HEK293 (cell line): ENCODE data around the gene GAS7.
A peak's percentile ranks its signal among the peaks of the same experiment; 100 is the strongest.

Experiments used
- CTCF ChIA-PET: fragments of 350-600 bp; formaldehyde crosslinking; extraction: SDS; loops from one replicate; lab custom pipeline; 2021; ENCODE audit warnings: antibody characterized with exemption; lab: Yijun Ruan, JAX
- POLR2A ChIA-PET: fragments of 300-600 bp; formaldehyde crosslinking; extraction: SDS; loops from one replicate; lab custom pipeline; 2020; ENCODE audit warnings: antibody characterized with exemption, inconsistent platforms; lab: Yijun Ruan, JAX
- H3K27ac ChIP-seq: fragments of 200-500 bp; sonication (Bioruptor generic); 2 replicates; pipeline ENCODE4 v1.5.1; 2014; ENCODE audit warnings: low read depth, low read length, control low read depth, inconsistent platforms; ENCODE audit errors: extremely low read depth
- H3K36me3 ChIP-seq, 2 experiments: fragments of 200-500 bp in 1 of 2; sonication (Bioruptor generic) in 1 of 2; 1 replicate in 1 of 2; 2 replicates in 1 of 2; pipeline ENCODE4 v1.5.1; 2014 to 2017; ENCODE audit warnings: inconsistent platforms in 2 of 2, low read length in 2 of 2; ENCODE audit not compliant: control insufficient read depth in 2 of 2, insufficient read depth in 1 of 2
- H3K4me1 ChIP-seq: fragments of 200-500 bp; sonication (Bioruptor generic); 2 replicates; pipeline ENCODE4 v1.5.1; 2014; ENCODE audit warnings: mild to moderate bottlenecking, low read length, inconsistent platforms; ENCODE audit not compliant: control insufficient read depth, insufficient read depth
- H3K4me3 ChIP-seq: 2 replicates; pipeline ENCODE4 v1.5.1; 2011; ENCODE audit warnings: low read depth, mild to moderate bottlenecking, control low read depth, low read length, moderate library complexity
- H3K9me3 ChIP-seq: fragments of 200-500 bp; sonication (Bioruptor generic); 2 replicates; pipeline ENCODE4 v1.5.1; 2014; ENCODE audit warnings: low read depth, low read length, inconsistent platforms; ENCODE audit not compliant: control insufficient read depth, insufficient read depth
- GLIS2 ChIP-seq: fragments of 450-650 bp; formaldehyde crosslinking; IDR thresholded peaks from 2 replicates; pipeline ENCODE4 v1.5.1; 2016; ENCODE audit warnings: missing biosample characterization, missing genetic modification characterization
- IKZF3 ChIP-seq: fragments of 450-650 bp; IDR thresholded peaks from 2 replicates; pipeline ENCODE4 v1.5.0; 2018; ENCODE audit warnings: missing biosample characterization, mild to moderate bottlenecking, missing genetic modification characterization, moderate library complexity
- KLF16 ChIP-seq: fragments of 450-650 bp; formaldehyde crosslinking; IDR thresholded peaks from 2 replicates; pipeline ENCODE4 v1.5.1; 2017; ENCODE audit warnings: missing biosample characterization, missing genetic modification characterization
- ZNF138 ChIP-seq: fragments of 450-650 bp; formaldehyde crosslinking; IDR thresholded peaks from 2 replicates; pipeline ENCODE4 v1.5.1; 2016; ENCODE audit warnings: missing biosample characterization, missing genetic modification characterization, borderline replicate concordance
- ZNF16 ChIP-seq: fragments of 450-650 bp; formaldehyde crosslinking; IDR thresholded peaks from 2 replicates; pipeline ENCODE4 v1.5.1; 2016; ENCODE audit warnings: low read depth, missing biosample characterization, missing genetic modification characterization
- ZNF211 ChIP-seq: fragments of 450-650 bp; formaldehyde crosslinking; IDR thresholded peaks from 2 replicates; pipeline ENCODE4 v1.5.1; 2016; ENCODE audit warnings: low read depth, missing biosample characterization, missing genetic modification characterization
- ZNF335 ChIP-seq: fragments of 450-650 bp; formaldehyde crosslinking; conservative IDR thresholded peaks from 2 replicates; pipeline ENCODE4 v1.5.1; 2016; ENCODE audit warnings: missing biosample characterization, missing genetic modification characterization
- ZNF501 ChIP-seq: fragments of 450-650 bp; formaldehyde crosslinking; IDR thresholded peaks from 2 replicates; pipeline ENCODE4 v1.5.1; 2016; ENCODE audit warnings: missing biosample characterization, missing genetic modification characterization
- ZNF510 ChIP-seq: fragments of 450-650 bp; formaldehyde crosslinking; IDR thresholded peaks from 2 replicates; pipeline ENCODE4 v1.5.1; 2018; ENCODE audit warnings: mild to moderate bottlenecking, missing genetic modification characterization, missing biosample characterization; ENCODE audit not compliant: insufficient replicate concordance
- ZNF544 ChIP-seq: fragments of 450-650 bp; formaldehyde crosslinking; IDR thresholded peaks from 2 replicates; pipeline ENCODE4 v1.5.0; 2017; ENCODE audit warnings: missing biosample characterization, missing genetic modification characterization
- ZNF624 ChIP-seq: fragments of 450-650 bp; formaldehyde crosslinking; IDR thresholded peaks from 2 replicates; pipeline ENCODE4 v1.5.1; 2017; ENCODE audit warnings: missing biosample characterization, missing genetic modification characterization
- ZNF629 ChIP-seq: fragments of 450-650 bp; formaldehyde crosslinking; IDR thresholded peaks from 2 replicates; pipeline ENCODE4 v1.5.1; 2017; ENCODE audit warnings: missing biosample characterization, missing genetic modification characterization
- ZNF777 ChIP-seq: fragments of 450-650 bp; formaldehyde crosslinking; IDR thresholded peaks from 2 replicates; pipeline ENCODE4 v1.5.1; 2017; ENCODE audit warnings: missing biosample characterization, missing genetic modification characterization, borderline replicate concordance
- ZSCAN23 ChIP-seq: fragments of 450-650 bp; formaldehyde crosslinking; IDR thresholded peaks from 2 replicates; pipeline ENCODE4 v1.5.1; 2016; ENCODE audit warnings: missing biosample characterization, missing genetic modification characterization
- TF ChIP-seq, protein P1 (sequence below): fragments of 450-650 bp; formaldehyde crosslinking; IDR thresholded peaks from 2 replicates; pipeline ENCODE4 v1.5.1; 2016; ENCODE audit warnings: missing biosample characterization, missing genetic modification characterization
- TF ChIP-seq, protein P2 (sequence below): fragments of 450-650 bp; formaldehyde crosslinking; IDR thresholded peaks from 2 replicates; pipeline ENCODE4 v1.5.1; 2017; ENCODE audit warnings: missing biosample characterization, missing genetic modification characterization
- TF ChIP-seq, protein P3 (sequence below): fragments of 450-650 bp; formaldehyde crosslinking; IDR thresholded peaks from 2 replicates; pipeline ENCODE4 v1.5.1; 2016; ENCODE audit warnings: missing biosample characterization, missing genetic modification characterization
- TF ChIP-seq, protein P4 (sequence below): fragments of 450-650 bp; formaldehyde crosslinking; IDR thresholded peaks from 2 replicates; pipeline ENCODE4 v1.5.1; 2016; ENCODE audit warnings: missing biosample characterization, missing genetic modification characterization
- TF ChIP-seq, protein P5 (sequence below): fragments of 450-650 bp; formaldehyde crosslinking; IDR thresholded peaks from 2 replicates; pipeline ENCODE4 v1.5.1; 2016; ENCODE audit warnings: missing biosample characterization, missing genetic modification characterization
- TF ChIP-seq, protein P6 (sequence below): fragments of 450-650 bp; formaldehyde crosslinking; IDR thresholded peaks from 2 replicates; pipeline ENCODE4 v1.5.1; 2016; ENCODE audit warnings: missing biosample characterization, missing genetic modification characterization

The GAS7 gene

DNA sequence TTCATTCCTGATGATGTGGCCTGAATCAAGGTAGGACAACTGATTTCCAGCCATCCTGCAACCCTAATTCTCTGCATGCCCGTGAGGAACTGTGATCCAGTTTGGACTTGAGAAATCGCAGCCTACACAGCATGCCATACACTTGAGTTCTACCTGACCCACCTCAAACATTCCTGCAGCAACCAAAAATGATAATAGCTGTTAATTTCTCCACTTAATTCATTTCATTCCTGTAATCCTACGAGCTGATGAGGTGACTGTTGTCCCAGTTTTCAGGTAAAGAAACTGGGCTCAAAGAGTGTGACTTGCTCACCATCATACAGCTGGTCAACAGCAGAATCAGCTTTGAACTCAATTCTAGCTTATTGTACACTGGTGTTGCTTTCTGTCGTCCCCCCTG lies 2.2 kb upstream of the GAS7 start (continued):
- TF ChIP-seq, protein P1, sequence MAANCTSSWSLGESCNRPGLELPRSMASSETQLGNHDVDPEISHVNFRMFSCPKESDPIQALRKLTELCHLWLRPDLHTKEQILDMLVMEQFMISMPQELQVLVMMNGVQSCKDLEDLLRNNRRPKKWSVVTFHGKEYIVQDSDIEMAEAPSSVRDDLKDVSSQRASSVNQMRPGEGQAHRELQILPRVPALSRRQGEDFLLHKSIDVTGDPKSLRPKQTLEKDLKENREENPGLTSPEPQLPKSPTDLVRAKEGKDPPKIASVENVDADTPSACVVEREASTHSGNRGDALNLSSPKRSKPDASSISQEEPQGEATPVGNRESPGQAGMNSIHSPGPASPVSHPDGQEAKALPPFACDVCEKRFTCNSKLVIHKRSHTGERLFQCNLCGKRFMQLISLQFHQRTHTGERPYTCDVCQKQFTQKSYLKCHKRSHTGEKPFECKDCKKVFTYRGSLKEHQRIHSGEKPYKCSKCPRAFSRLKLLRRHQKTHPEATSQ (tag by site-specific recombination) = no peak
- no peak for TF ChIP-seq ZNF624 (tag by site-specific recombination)
- no peak for TF ChIP-seq ZNF510
- no peak for TF ChIP-seq ZNF138 (tag by site-specific recombination)
- no peak for TF ChIP-seq ZNF211 (tag by site-specific recombination)

DNA sequence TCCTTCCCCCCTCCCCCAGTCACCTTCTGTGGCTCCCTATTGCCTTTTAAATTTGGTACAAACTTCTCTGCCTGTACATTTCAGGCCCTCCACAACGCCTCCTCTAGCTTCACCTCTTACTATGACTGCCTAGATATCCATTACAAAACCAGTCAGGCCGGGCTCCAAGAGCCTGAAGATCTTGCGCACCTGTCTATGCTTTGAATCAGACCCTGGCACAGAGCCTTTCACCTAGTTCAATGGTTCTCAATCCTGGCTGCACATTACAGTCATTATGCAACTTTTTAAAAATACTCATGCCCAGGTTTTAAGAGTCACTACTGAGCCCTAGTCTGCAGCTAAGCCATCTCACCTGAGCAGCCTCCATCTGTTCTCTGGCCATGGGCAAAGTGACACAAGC lies 1.6 kb upstream of the GAS7 start:
- Histone ChIP-seq H3K27ac (no peak overlapping the region), H3K9me3 (no peaks in the 10 kb centered on the region), H3K4me3 (no peak overlapping the region), H3K4me1 (peaks cover 3% of the 10 kb centered on the region; the same call in 1 of the 2 replicates), H3K36me3 (no peaks in the 10 kb centered on the region)
- POLR2A ChIA-PET = no interaction called here
- TF ChIP-seq KLF16 (tag by site-specific recombination) (no peak), ZNF16 (tag by site-specific recombination) (0 out of 2 replicates have a peak, but pooled peaks have one; percentile 67)
- TF ChIP-seq, protein P2, sequence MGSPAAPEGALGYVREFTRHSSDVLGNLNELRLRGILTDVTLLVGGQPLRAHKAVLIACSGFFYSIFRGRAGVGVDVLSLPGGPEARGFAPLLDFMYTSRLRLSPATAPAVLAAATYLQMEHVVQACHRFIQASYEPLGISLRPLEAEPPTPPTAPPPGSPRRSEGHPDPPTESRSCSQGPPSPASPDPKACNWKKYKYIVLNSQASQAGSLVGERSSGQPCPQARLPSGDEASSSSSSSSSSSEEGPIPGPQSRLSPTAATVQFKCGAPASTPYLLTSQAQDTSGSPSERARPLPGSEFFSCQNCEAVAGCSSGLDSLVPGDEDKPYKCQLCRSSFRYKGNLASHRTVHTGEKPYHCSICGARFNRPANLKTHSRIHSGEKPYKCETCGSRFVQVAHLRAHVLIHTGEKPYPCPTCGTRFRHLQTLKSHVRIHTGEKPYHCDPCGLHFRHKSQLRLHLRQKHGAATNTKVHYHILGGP (tag by site-specific recombination) = no peak
- TF ChIP-seq, protein P3, sequence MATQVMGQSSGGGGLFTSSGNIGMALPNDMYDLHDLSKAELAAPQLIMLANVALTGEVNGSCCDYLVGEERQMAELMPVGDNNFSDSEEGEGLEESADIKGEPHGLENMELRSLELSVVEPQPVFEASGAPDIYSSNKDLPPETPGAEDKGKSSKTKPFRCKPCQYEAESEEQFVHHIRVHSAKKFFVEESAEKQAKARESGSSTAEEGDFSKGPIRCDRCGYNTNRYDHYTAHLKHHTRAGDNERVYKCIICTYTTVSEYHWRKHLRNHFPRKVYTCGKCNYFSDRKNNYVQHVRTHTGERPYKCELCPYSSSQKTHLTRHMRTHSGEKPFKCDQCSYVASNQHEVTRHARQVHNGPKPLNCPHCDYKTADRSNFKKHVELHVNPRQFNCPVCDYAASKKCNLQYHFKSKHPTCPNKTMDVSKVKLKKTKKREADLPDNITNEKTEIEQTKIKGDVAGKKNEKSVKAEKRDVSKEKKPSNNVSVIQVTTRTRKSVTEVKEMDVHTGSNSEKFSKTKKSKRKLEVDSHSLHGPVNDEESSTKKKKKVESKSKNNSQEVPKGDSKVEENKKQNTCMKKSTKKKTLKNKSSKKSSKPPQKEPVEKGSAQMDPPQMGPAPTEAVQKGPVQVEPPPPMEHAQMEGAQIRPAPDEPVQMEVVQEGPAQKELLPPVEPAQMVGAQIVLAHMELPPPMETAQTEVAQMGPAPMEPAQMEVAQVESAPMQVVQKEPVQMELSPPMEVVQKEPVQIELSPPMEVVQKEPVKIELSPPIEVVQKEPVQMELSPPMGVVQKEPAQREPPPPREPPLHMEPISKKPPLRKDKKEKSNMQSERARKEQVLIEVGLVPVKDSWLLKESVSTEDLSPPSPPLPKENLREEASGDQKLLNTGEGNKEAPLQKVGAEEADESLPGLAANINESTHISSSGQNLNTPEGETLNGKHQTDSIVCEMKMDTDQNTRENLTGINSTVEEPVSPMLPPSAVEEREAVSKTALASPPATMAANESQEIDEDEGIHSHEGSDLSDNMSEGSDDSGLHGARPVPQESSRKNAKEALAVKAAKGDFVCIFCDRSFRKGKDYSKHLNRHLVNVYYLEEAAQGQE (tag by site-specific recombination) = no peak
- CTCF ChIA-PET = interaction anchor here (1.1 kb wide), 2 partner anchors 94 to 96 kb away, joined by 3 read pairs; no protein-coding TSS in a partner anchor

DNA sequence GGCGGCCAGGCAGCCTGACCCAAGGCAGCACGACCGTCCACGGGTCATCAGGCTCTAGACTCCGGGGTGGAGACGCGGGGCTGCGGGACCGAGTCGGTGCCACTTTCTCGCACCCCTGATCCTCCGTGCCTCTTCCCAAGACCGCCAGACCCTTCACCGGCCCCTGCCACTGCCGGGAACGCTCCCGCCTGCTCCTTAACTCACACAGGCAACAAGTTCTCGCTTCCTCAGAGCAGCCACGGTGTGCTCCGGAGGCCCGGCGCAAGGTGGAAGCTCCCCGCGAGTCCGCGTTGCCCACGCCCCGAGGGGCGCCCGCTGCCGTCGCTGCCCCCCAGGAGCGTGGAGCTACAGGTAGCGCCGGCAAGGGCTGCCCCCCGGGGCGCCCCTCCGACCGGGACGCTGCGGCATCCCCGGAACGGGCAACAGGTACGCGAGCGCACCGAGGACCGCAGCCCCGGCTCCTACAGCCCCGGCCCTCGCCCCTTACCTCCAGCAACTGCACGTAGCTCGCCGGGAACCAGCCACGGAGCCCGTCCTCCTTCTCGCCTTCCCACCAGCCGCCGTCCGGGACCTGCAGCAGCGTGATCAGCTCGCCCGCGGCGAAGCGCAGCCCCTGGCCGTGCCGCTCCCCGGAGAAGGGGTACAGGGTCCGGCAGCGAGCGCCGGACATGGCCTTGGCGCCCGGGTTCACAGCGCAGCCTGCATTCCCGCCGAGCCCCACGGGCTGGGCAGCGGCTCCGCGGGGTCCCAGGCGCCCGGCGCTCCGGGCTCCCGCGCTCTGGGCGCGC lies 491 bp downstream of the GAS7 start:
- POLR2A ChIA-PET = interaction anchor here (0.6 to 0.9 kb wide), 6 partner anchors 13 to 360 kb away, joined by 3 to 4 read pairs (median 3); no protein-coding TSS in a partner anchor
- TF ChIP-seq, protein P4, sequence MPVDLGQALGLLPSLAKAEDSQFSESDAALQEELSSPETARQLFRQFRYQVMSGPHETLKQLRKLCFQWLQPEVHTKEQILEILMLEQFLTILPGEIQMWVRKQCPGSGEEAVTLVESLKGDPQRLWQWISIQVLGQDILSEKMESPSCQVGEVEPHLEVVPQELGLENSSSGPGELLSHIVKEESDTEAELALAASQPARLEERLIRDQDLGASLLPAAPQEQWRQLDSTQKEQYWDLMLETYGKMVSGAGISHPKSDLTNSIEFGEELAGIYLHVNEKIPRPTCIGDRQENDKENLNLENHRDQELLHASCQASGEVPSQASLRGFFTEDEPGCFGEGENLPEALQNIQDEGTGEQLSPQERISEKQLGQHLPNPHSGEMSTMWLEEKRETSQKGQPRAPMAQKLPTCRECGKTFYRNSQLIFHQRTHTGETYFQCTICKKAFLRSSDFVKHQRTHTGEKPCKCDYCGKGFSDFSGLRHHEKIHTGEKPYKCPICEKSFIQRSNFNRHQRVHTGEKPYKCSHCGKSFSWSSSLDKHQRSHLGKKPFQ (tag by site-specific recombination) = no peak
- TF ChIP-seq ZNF629 (tag by site-specific recombination) (no peak), ZNF501 (tag by site-specific recombination) (no peak), IKZF3 (tag by site-specific recombination) (no peak), ZNF335 (tag by site-specific recombination) (peak; percentile 58), ZNF777 (tag by site-specific recombination) (peak; percentile 82), ZNF544 (tag by site-specific recombination) (no peak), ZSCAN23 (tag by site-specific recombination) (no peak), GLIS2 (tag by site-specific recombination) (peak; percentile 67)
- TF ChIP-seq, protein P5, sequence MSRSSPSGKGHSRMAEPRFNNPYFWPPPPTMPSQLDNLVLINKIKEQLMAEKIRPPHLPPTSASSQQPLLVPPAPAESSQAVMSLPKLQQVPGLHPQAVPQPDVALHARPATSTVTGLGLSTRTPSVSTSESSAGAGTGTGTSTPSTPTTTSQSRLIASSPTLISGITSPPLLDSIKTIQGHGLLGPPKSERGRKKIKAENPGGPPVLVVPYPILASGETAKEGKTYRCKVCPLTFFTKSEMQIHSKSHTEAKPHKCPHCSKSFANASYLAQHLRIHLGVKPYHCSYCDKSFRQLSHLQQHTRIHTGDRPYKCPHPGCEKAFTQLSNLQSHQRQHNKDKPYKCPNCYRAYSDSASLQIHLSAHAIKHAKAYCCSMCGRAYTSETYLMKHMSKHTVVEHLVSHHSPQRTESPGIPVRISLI (tag by site-specific recombination) = no peak
- TF ChIP-seq, protein P6, sequence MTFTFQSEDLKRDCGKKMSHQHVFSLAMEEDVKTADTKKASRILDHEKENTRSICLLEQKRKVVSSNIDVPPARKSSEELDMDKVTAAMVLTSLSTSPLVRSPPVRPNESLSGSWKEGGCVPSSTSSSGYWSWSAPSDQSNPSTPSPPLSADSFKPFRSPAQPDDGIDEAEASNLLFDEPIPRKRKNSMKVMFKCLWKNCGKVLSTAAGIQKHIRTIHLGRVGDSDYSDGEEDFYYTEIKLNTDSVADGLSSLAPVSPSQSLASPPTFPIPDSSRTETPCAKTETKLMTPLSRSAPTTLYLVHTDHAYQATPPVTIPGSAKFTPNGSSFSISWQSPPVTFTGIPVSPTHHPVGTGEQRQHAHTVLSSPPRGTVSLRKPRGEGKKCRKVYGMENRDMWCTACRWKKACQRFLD (tag by site-specific recombination) = no peak

More for the DNA sequence above, 491 bp downstream of the GAS7 start:
- Histone ChIP-seq H3K27ac (peak overlapping the region; percentile 49; the same call in 1 of the 2 replicates), H3K9me3 (no peaks in the 10 kb centered on the region), H3K4me1 (peaks cover 3% of the 10 kb centered on the region; the same call in 1 of the 2 replicates), H3K36me3 (no peaks in the 10 kb centered on the region), H3K4me3 (peak overlapping the region; percentile 54)
- CTCF ChIA-PET = interaction anchor here (0.5 to 0.6 kb wide), 2 partner anchors 238 to 268 kb away, joined by 3 to 4 read pairs; no protein-coding TSS in a partner anchor
